NCI-H1092 (cell line): Measurements from ENCODE around the gene VPS26C.
"Not testable (repeated sequence)": the region's sequence is repeated elsewhere in the genome, so short reads cannot be mapped to it uniquely, and the experiment has no call there.

Experiments used
- DNase-seq: peaks from one replicate; lab custom pipeline; 2025; lab: John Stamatoyannopoulos, UW

The VPS26C gene

DNA sequence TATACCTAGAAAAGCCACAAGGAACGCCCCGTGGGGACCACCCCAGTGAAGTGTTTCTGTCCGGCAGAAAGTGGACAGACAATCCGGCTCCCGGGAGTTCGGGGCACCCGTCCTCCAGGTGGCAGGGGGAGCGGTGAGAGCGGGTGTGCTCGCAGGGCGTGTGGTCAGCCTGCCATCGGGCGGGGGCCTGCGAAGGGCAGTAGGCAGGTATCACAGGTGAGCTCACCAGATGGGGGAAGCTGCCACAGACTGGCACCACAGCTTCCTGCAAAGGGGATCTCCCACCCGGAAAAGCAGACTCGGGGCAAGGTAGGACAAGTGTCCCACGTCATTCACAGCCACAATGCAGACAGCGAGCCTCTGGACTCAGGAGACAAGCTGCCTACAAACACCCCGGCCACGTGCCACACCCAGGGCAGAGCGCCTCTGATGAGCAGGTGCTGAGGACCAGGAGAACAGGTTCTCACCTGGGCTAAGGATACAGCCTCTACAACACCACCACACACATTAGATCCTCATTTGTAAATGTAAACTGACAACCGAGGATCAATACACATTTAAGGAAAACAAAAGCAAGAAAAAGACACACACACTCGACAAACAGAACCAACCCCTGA is 36.4 kb downstream of the VPS26C start:
- no peak for DNase-seq

DNA sequence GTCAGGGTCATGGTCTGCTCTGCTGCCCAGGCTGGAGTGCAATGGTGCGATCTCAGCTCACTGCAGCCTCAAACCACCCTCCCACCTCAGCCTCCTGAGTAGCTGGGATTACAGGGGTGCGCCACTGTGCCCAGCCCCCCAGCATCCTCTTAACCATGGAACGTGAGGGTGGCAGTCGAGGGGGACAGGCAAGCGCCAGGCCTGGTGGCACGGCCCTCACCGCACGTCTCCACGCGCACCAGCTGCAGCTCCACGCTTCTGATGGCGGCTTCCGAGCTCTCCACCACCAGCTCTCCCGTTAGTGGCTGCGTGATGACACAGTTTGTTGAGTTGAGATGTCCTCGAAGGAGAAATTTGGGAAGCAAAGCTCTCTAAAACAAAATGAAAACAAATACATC is 39.1 kb downstream of the VPS26C start:
- no peak for DNase-seq

DNA sequence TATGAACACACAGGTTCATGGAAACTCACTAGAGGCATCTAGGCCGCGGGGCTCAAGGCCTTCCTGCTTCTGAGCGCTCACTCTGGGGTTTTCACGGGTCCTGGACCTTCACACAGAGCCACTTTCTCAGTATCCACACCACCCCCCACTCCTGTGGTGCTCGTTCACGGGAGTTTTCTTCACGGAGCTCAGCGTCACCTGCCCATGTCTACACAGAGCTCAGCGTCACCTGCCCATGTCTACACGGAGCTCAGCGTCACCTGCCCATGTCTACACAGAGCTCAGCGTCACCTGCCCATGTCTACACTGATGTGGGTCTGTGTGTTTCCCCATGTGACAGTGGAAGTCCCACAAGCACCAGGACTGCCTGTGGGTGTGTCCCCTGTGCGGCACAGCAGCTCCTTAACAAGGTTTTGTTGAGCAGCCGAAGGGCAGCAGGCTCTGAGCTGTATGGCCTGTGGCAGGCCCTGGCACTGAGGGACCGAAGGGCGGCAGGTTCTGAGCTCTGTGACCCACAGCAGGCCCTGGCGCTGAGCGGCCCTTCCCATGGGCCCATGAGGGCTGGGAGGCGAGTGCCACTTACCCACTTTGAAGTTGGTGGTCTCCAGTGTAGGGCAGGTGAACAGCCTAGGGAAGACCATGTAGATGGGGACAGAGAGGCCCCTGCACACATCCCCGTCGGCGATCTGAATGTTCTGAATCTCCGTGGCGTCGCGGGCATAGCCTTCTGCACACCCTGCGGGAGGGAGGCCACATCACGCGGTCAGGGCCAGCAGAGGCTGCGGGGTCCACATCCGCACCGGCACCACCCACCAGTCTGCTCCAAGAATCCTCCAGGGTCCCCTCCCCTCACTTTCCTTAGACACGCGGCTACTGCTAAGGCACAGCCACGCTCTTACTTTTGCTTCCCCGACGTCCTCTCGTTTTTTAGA is 39.8 kb downstream of the VPS26C start:
- no peak for DNase-seq

DNA sequence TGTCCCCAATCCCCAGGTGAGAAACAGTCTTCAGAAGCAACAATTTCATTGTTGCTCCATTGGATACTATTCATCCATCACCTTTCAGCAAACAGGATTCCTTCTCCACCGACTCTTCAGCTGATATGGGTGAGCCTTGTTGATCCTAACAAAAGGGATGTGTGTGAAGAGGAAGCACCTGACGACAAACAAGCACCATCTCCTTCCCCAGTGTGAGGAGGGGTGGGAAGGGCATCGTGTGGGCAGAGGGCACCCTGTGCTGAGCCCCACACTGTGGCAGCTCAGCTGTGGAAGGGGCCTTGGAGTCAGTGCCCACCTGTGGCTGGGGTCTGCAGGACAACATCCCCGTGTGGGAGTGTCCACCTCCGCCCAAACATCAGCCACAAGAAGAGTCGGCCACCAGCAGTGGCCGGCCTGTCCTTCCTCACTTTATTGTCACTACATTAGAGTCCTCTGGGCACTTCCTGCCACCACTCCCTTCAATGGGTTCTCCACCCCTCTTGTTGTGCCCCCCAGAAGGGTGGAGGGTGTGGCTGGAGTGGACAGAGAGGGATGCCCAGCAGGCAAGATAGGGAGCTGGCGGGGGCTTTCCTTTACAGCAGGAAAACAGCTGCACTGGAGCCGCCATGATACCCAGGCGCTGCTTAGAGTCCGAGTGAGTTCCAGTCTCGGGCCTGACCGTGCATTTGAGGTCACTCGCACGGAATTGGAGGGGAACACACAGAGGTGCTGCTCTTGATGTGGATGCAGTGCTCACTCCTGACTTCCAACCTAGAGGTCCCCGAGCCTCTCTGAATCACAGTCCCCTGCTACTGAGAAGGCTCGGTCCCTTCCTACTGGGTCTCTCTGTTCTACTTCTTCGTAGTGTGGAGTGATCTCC is 40.9 kb downstream of the VPS26C start:
- DNase-seq = no peak

DNA sequence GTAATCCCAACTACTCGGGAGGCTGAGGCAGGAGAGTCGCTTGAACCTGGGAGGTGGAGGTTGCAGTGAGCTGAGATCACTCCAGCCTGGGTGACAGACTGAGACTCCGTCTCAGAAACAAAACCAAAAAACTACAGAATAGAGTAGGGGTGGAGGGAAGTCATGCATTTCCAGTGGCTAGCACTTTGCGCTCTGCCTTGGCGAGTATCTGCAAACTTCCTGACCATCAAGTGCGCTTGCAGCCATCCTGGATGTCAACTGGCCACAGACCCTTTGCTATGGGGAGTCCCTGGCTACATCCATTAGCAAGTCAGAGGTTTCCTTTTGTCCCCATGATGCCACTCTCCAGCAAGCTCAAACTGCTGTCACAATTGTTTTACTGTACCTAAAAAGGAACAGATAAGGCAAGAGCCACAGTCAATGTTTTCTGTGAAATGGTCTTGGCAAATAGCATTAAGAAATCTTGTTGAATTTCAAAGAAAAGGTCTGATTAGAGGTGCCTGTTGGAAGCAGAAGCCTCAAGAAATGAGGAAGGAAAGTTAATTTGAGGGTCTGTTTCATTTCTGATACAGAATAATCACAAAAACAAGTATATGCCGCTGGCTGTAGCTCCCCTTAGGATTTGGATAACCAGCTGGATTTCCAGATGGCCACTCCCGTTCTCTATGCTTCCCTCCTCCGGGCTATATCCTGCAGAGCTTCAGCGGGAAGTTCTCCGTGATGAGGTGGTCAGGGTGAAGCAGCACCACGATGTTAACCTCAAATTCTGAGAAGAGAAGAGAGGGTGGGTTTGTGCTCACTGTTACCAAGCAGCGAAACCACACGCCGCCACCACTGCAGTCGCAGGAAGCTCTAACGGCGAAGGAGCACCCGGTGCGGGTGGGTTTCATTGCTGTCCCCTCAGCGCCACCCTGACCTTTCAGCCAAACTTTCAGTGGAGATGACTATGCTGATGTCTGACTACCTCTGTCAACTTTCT is 42.0 kb downstream of the VPS26C start:
- no peak for DNase-seq

DNA sequence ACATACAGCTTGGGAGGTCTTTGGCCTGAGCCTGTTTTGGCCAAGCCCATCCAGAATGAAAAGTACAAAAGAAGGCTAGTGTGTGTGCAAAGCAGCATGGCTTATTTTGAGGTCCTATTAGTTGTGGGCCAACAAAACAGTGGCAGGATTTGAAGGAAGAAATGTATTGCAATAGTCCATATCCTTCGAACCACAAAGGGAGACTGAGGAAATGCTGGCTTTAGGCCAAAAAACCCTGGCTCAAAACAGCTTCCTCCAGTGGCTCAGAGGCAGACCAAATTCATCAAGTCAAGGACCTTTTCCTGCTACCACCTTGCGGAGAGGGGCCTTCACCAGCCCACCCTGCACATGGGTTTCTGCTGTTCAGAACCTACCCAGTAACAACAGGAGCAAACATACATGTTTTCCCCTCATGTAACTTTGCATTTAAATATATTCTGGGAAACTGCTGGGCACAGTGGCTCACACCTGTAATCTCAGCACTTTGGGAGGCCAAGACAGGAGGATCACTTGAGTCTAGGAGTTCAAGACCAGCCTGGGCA is 43.3 kb downstream of the VPS26C start:
- DNase-seq = no peak

DNA sequence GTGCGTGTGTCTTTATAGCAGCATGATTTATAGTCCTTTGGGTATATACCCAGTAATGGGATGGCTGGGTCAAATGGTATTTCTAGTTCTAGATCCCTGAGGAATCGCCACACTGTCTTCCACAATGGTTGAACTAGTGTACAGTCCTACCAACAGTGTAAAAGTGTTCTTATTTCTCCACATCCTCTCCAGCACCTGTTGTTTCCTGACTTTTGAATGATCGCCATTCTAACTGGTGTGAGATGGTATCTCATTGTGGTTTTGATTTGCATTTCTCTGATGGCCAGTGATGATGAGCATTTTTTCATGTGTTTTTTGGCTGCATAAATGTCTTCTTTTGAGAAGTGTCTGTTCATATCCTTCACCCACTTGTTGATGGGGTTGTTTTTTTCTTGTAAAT is 44.9 kb downstream of the VPS26C start:
- not testable (repeated sequence) for DNase-seq

DNA sequence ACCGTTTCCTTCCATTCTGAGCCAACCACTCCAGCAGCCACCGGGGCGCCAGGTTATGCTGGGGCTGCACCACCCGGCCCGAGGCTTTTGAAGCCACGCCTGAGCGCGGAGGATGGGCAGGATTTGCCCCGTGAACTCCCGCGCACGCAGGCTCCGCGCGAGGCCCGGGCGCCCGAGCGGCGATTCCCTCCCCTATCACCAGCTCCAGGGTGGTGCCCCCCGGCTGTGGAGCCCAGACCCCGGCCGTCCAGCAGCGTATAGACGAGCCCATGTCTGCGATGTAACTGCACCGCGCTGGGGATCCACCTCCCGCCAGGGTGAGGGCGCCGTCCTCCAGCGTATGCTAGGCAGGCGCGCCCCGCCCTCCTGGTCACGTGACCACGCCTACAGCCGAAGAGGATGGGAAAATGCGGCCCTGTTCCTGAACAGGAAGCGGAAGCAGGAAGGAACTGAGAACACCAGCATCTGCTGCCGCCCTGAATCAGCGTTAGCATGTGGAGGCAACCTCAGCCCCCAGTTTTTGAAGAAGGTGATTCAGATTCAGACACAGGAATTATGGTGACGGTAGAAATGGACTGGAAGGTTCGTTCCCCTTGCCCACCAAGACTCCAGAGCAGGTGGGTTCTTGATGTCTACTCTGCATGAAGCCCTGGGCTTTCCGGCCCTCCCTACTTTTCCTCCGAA is 46.0 kb downstream of the VPS26C start:
- DNase-seq = peak; percentile 85

DNA sequence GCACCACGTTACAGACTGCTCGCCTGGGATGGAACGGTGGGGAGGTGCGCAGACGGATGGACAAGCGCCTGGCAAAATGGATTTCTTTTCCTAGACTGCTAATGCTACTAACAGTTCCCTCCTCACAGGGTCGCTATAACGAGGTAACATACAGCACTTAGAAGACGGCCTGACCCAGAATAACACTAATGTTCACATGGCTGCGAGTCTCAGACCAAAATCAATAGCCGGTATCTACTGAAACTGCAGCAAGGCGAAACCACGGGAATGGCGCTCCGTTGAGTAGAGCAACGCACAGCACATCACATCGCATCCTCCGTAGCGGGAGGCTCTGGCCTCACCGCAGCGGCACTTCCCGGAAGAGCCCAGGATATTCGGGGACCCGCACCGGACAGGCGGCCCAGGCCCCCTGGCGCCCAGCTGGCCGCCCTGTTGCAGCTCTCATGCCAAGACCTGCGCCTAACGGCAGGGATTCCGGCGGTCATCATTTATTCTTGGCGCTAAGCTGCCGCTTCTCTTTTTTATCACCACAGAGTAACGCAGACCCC is 46.6 kb downstream of the VPS26C start:
- peak; percentile 35 for DNase-seq

DNA sequence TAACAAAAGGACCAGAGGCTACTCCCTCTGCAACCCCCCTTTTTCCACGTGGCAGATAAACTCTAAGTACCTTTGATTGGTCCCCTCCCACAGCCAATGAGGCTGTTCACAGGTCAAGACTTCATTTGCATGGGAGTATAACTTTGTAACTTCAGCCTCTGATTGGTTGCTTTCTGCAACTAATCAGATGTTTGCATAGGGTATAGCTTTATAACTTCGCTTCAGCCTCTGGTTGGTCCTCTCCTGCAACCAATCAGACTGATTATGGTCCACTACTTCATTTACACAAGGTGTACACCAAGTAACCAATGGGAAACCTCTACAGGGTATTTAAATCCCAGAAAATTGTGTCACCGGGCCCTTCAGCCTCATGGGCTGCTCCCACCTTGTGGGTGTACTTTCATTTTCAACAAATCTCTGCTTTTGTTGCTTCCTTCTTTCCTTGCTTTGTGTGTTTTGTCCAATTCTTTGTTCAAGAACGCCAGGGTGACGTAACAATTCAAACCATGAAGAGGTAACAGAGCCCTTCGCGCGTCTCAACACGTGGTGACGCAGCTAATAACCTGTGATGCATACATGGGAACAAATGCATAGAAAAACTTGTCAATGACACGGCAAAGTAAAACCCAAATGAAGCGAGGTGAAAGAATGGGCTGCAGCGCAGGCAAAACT is 47.2 kb downstream of the VPS26C start:
- no peak for DNase-seq

DNA sequence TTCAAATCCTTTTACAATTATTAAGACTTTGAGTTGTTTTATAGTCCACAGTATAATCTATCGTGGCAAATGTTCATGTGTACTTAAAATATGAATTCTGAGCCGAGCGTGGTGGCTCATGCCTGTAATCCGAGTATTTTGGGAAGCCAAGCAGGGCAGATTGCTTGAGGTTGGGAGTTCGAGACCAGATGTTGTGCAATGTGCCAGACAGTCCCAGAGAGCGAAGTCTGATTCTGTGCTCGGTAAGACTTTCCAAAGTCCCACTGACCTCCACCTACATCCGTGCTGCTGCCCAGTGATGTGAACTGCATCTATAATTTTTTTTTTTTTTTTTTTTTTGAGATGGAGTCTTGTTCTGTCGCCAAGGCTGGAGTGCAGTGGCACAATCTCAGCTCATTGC is 52.2 kb downstream of the VPS26C start:
- DNase-seq = no peak

DNA sequence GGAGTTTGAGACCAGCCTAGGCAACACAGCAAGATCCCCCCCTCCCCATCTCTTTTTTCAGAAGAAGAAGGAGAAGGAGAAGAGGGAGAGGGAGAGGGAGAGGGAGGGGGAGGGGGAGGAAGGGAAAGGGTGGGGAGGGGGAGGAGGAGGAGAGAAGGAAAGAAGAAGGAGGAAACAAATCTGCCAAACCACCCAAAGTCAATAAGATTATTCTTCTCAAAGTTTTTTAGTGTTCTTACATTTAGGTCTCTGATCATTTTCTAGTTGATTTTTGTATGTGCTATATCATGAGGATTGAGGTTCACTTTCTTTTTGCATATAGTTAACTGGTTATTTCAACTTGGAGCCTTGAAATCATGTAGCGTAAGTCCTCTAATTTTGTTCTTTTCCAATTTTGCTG is 56.3 kb downstream of the VPS26C start:
- no peak for DNase-seq

DNA sequence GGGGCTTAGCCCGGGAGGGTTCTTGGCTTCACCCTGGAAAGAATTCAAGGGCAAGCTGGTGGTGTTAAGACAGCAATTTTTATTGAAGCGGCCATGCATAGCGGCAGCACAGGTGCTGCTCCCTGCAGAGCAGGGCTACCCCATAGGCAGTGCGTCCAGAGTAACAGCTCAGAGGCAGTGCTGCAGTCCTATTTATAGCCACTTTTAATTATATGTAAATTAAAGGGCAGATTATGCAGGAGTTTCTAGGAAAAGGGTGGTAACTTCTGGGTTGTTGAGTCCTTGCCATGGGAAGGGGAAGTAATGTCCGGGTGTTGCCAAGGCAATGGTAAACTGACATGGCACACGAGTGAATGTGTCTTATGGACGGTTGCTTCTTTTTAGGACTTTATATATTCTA is 57.0 kb downstream of the VPS26C start:
- no peak for DNase-seq

DNA sequence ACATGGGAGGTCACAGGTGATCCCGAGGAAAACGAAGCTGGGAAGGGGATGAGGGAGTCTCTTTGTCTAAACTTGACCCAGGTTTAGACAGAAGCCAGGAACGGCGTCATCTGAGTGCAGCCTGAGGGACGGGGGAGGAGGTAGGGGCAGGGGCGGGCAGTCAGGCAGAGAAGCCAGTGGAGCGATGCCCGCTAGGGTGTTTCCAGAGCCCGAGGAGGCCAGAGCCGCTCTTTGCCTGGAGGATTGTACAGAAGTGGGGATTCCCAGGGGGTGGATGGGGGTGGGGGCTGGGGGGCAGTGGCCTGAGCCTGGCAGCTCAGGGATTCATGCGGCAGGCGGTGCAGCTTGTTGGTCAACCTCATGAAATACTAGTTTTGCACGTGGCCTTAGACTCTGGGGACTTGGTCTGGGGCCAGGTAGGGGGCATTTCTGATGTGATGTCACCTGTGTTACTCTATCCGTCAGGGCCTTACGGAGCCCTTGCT is 58.4 kb downstream of the VPS26C start:
- no peak for DNase-seq

DNA sequence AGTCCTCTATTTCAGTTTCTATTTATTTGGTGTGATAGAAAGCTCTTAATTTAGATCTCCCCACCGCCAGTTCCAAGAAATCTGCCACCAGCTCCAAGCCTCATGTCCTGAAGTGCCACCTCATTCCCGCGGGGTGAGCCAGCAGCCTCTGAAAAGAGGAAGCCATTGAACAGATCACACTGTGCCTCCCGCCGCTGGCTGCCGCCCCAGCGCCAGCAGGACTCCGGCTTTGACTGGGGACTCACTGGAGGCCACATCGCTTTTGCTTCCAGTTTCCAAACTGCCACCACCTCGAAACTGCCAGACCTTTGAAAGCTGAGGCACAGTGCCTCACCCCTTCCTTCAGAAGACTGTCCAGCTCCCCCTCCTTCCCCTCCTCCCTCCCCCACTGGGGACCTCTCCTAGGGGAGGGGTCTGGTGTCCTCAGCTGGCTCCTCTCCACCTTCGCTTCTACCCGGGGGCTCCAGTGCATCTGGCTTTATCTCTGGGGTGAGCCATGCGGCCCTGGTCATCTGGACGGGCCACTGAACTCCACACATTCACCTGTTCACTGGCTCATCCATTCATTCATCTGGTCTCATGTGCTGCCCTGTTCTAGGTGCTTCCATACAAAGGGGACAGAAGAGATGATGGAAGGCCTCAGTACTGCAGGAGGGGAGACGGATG is 58.9 kb downstream of the VPS26C start:
- DNase-seq = no peak

DNA sequence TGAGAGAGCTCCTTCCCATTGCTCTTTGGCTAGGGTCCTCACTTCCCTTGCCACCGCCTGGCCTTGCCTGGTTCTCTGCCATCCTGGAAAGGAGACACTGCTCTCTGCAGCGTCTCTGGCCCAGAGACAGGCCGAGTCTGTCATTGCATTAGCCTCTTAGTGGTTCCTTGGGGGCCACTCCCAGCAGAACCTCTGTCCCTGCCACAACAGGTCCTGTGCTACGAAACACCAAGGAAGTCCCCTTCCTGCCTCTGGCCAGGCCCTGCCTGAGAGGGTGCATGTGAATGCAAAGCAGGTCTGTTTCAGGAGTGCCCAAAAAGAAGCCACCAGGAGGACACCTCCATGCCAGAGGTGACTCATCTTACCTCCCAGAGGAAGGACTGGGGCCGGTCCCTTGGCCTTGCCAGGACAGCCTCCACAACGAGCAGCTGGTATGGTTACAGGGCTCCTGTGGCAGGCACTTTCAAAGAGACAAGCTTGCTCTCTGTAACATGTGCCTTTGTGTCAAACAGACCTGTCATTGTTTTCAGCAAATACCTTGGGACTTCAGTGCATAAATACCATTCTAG is 59.6 kb downstream of the VPS26C start:
- DNase-seq = no peak

DNA sequence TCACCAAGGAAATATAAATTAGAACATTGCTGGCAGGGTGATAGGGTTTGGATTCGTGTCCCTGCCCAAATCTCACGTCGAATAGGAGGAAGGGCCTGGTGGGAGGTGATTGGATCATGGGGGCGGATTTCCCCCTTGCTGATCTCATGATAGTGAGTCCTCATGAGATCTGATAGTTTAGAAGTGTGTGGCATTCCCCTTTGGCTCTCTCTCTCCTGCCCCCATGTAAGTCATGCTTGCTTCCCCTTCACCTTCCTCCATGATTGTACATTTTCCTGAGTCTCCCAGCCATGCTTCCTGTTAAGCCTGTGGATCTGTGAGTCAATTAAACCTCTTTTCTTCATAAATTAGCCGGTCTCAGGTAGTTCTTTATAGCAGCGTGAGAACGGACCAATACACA is 60.6 kb downstream of the VPS26C start:
- no peak for DNase-seq

DNA sequence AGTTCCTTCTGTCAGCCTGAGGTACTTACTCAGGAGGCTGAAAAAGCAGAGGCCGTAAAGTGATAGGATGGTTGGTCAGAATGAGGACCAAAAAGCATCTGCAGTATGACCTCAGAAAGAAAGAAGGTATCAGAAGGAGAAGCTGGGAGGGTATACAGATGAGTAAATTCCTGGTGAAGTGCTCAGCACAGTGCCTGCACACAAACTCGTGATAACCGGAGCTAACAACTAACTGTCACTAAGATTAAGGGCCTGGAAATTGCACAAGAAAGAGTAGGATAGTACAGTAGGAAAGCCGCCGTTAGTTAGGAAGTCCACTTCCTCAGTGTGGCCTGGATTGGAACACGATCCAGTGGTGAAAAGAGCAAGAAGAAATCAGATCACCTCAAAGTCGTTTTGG is 62.6 kb downstream of the VPS26C start:
- DNase-seq = no peak
